Occipital lobe (tissue), 2 donors: ENCODE data around the gene MFSD11. TPM values are rescaled to one million over a fixed set of nuclear protein-coding genes. Genes with fewer than 3 reads are reported as not detected.
"Not testable (repeated sequence)": the region's sequence is repeated elsewhere in the genome, so short reads cannot be mapped to it uniquely, and the experiment has no call there.

Experiments used
- DNase-seq: peaks from one replicate; lab custom pipeline; 2025; lab: John Stamatoyannopoulos, UW
- total RNA-seq: library from RNA; depleted of rRNA; stranded (reverse); fragments of >200 nt; gene quantifications from one replicate; pipeline ENCODE4 v1.2.3, GENCODE V29; 2014

The MFSD11 gene
- total RNA-seq, 1 donor from 2014 or later, result 61.3 TPM

DNA sequence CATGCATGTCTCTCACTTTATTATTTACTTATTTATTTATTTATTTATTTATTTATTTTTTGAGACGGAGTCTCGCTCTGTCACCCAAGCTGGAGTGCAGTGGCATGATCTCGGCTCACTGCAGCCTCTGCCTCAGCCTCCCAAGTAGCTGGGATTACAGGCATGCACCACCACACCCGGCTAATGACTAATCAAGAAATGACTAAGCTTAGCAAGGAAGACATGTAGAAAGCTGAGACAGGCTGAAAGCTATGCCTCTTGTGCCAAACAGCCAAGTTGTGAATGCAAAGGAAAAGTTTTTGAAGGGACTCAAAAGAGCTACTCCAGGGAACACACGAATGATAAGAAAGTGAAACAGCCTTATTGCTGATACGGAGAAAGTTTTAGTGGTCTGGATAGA lies 7.9 kb downstream of the MFSD11 start:
- DNase-seq, result not testable (repeated sequence)

DNA sequence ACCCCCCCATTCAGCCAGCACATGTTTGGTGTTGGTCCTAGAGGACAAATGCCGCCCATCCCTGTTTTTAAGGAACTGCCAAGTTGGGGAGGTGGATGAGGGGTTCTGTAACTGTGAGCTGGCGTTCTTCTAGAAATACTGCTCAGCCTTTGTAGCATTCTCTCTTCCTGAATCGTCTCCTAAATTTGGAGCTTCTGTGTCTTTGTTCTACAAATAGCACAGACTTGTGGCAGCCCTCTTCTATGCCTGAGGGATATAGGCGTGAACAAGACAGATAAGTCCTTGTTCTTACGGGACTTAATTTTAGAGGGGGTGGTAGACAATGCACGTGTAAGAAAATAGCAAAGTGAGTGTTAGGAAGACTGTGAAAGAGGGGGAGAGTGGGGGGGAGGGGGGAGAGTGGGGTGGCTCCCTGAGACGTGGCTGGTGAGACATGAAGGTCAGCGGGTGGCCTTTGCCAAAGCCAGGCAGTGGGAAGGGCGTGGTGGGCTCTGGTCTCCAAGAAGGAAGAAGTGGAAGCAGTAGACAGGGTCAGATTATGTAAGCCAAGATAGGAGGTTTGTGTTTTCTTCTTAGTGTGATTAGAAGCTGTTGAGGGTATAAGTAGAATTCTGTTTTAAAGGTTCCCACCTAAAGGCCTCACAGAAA lies 9.9 kb downstream of the MFSD11 start:
- DNase-seq, result no peak

GRCh38 chr17:76748657-76749056 lies 10.7 kb downstream of the MFSD11 start:
- no peak for DNase-seq

GRCh38 chr17:76751416-76751993 lies 13.6 kb downstream of the MFSD11 start:
- DNase-seq, result no peak

GRCh38 chr17:76752006-76752405 lies 14.1 kb downstream of the MFSD11 start:
- DNase-seq, result no peak

GRCh38 chr17:76753061-76753961 lies 15.4 kb downstream of the MFSD11 start:
- no peak for DNase-seq

GRCh38 chr17:76755285-76755684 lies 17.4 kb downstream of the MFSD11 start:
- no peak for DNase-seq

GRCh38 chr17:76757256-76757655 lies 19.3 kb downstream of the MFSD11 start:
- no peak for DNase-seq

DNA sequence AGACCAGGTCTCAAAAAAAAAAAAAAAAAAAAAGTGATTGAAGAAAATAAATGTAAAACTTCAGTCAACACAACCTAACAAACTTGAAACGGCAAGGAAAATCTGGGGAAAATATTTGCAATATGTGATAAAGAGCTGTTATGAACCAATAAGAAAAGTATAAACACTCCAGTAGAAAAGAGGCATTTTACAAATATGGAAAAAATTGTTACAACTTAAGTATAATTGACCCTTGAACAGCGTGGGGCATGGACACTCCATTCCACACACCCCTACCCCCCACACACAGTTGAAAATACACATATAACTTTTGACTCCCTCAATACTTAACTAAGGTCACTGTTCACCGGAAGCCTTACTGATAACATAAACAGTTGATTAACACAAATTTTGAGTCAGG lies 20.7 kb downstream of the MFSD11 start:
- no peak for DNase-seq

DNA sequence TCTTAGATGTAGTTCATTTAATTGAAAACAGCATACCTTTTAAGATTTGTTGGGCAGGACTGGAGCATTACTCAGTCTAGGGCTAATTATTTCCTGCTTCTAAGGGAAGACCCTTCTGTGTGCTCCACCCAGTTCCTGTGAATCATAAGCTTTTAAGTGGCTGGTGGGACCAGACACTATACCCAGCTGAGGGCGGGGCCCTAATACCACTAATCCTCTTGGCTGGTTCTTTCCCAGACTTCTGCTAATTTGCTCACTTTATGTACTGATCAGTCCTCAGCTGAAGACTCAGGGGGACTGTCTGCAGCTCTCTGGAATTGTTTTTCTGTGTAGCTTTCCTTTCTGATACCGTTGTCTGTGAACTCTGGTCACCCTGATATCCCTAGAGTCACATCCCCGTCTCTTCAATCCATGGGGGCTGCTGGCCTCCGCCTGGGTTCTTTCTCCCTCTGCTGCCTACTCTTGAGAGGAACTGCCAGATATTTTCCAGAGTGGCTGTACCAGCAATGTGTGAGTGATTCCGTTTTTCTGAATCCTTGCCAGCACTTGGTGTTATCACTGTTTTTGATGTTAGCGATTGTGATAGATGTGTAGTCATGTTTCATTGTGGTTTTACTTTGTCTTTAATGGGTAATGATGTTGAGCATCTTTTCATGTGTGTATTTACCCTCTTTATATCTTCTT lies 35.1 kb downstream of the MFSD11 start:
- no peak for DNase-seq

GRCh38 chr17:76775021-76775600 lies 37.2 kb downstream of the MFSD11 start:
- no peak for DNase-seq

- DNase-seq, result no peak
Observed at GRCh38 chr17:76781056-76781982, 43.4 kb downstream of the MFSD11 start.

- no peak for DNase-seq
Observed at GRCh38 chr17:76783146-76783545, 45.2 kb downstream of the MFSD11 start.

DNA sequence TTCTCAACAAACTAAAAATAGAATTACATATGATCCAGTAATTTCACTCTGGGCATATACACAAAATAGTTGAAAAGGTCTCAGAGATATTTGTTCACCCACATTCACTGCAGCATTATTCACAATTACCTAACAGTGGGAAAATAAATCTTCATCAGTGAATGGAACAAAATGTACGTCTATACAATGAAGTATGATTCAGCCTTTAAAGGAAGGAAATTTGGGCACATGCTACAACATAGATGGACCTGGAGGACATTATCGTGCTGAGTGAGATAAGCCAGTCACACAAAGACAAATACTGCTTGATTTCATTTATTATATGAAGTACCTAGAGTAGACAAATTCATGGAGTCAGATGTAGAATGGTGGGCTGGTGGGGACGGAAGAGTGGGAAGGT lies 47.0 kb downstream of the MFSD11 start:
- DNase-seq, result no peak

DNA sequence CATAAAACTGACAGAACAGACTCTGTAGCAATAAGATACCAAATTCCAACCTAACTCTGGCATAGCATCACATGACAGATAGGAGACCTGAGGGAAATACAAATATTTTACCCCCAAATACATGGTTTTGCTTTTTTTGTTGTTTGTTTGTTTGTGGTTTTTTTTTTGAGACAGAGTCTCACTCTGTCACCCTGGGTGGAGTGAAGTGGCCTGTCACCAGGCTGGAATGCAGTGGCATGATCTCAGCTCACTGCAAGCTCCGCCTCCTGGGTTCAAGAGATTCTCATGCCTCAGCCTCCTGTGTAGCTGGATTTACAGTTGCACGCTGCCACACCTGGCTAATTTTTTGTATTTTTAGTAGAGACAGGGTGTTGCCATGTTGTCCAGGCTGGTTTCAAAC lies 49.9 kb downstream of the MFSD11 start:
- not testable (repeated sequence) for DNase-seq

GRCh38 chr17:76789235-76789788 lies 51.4 kb downstream of the MFSD11 start:
- DNase-seq, result no peak

DNA sequence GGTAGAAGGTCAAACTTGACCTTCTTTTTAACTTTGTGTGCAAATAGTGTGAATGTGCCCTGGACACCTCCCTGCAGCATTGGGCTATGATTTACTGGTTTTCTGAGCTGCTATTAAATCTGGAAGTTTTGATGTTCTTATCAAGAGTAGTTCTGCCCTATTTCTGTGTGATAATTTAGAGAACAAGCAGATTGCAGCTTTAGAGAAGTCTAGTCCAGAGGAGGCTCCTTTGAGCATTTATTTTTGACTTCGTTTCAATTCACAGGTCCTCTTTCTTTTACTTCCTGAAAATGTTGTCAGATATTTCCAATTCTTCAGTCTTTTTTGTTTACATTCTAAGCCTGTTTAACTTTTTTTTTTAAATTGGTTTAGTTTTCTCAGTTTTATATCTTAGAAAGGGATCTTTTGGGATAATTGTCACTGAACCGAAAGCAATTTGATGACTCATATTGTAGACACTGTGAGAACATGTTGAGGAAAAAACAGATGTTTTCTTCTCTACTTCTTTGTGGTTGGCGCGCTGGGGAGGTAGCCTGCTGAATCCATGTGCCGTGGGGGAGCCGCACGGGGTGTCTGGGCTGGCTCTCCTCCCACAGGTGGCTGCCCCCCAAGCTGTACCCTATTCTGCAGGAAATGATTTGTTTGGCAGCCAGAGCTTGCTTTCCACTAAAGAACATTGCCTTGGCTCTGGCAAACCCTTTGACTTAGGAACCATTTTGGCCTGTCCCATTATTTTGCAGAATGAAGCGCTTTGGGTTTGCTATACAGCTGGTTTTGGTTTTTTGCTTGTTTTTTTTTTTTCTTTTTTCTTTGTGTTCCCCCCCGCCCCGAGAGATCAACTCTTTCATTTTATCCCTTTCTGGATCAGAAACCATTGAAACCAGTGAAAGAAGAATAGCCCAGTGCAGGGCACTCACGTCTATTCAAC lies 53.4 kb downstream of the MFSD11 start:
- no peak for DNase-seq

GRCh38 chr17:76792348-76792747 lies 54.4 kb downstream of the MFSD11 start:
- no peak for DNase-seq

GRCh38 chr17:76793775-76794174 lies 55.9 kb downstream of the MFSD11 start:
- no peak for DNase-seq
